ENCODE measurements around the gene NFIX. TPM values are rescaled to one million over a fixed set of nuclear protein-coding genes. Genes with fewer than 3 reads are reported as not detected.
A peak's percentile ranks its signal among the peaks of the same experiment; 100 is the strongest.

Gene NFIX
- total and polyA plus RNA-seq, 9 of the 15 experiments (the other 6 are each of a cell fraction or from before 2014, with no cell fraction given) = 0.28 to 26.8 (median 5.4) TPM

DNA sequence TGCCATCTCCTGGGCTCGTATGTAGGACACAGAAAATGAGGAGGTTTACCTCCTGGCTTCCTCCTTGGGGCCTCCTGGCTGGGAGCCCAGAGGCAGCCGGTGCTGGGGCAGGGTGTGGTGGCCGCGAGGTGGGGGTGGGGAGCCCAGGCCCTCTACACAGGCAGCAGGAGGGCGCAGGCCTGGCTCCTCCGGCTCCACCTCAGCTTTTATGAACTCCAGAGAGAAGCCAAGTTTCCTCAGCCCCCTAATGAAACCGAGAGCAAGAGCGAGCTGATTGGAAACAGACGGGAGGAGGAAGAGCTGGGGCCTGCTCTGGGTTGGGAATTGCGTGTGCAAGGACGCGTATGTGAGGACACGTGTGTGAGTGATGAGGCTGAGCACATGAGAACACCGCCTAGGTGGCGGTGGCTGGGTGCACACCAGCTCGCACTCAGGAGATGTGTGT is 84.3 kb downstream of the NFIX start (continued):
- peak; percentile 81; the same call in 1 of the 2 replicates for TF ChIP-seq CTBP1 (IDR thresholded peaks at IDR 0.05; ENCODE audit: borderline replicate concordance)
- TF ChIP-seq ZNF398 (CRISPR knock-in tag; IDR thresholded peaks at IDR 0.05) = no peak
- TF ChIP-seq MECOM (CRISPR knock-in tag; IDR thresholded peaks at IDR 0.05) = 0 out of 2 replicates have a peak, but pooled peaks have one; percentile 40
- peak; percentile 37; the same call in 1 of the 2 replicates for TF ChIP-seq FOXJ2 (tag; IDR thresholded peaks at IDR 0.05)
- peak; percentile 63 for TF ChIP-seq POLR2G (IDR thresholded peaks at IDR 0.05; ENCODE audit: low read depth, low read length)
- TF ChIP-seq, protein P1, sequence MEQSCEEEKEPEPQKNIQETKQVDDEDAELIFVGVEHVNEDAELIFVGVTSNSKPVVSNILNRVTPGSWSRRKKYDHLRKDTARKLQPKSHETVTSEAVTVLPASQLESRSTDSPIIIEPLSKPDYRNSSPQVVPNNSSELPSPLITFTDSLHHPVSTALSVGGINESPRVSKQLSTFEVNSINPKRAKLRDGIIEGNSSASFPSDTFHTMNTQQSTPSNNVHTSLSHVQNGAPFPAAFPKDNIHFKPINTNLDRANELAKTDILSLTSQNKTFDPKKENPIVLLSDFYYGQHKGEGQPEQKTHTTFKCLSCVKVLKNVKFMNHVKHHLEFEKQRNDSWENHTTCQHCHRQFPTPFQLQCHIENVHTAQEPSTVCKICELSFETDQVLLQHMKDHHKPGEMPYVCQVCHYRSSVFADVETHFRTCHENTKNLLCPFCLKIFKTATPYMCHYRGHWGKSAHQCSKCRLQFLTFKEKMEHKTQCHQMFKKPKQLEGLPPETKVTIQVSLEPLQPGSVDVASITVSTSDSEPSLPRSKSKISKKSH (CRISPR knock-in tag; IDR thresholded peaks at IDR 0.05) = no peak
- 0 out of 2 replicates have a peak, but pooled peaks have one; percentile 16 for TF ChIP-seq ELF4 (CRISPR knock-in tag; IDR thresholded peaks at IDR 0.05)
- TF ChIP-seq ARNT (IDR thresholded peaks at IDR 0.05) = 0 out of 4 replicates have a peak, but pooled peaks of 1 of the 2 experiments have one; percentile 21
- no peak for TF ChIP-seq CREM (IDR thresholded peaks at IDR 0.05; ENCODE audit: low read depth)
- peak; percentile 93 for TF ChIP-seq NFIC (IDR thresholded peaks at IDR 0.05)
- TF ChIP-seq, protein P2, sequence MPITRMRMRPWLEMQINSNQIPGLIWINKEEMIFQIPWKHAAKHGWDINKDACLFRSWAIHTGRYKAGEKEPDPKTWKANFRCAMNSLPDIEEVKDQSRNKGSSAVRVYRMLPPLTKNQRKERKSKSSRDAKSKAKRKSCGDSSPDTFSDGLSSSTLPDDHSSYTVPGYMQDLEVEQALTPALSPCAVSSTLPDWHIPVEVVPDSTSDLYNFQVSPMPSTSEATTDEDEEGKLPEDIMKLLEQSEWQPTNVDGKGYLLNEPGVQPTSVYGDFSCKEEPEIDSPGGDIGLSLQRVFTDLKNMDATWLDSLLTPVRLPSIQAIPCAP (CRISPR knock-in tag; IDR thresholded peaks at IDR 0.05; ENCODE audit: borderline replicate concordance) = no peak
- peak; percentile 39; the same call in 1 of the 2 replicates for TF ChIP-seq MYC (IDR thresholded peaks at IDR 0.05; ENCODE audit: low read depth, low read length)
- no peak for TF ChIP-seq MYC (CRISPR knock-in tag; IDR thresholded peaks at IDR 0.05; ENCODE audit: borderline replicate concordance, low read depth)
- TF ChIP-seq TCF3 (CRISPR knock-in tag; IDR thresholded peaks at IDR 0.05) = no peak
- TF ChIP-seq HMGN3 (IDR thresholded peaks at IDR 0.05; ENCODE audit: borderline replicate concordance, extremely low read depth, insufficient read length, low read depth, low read length) = peak; percentile 71
- TF ChIP-seq ZC3H11A (IDR thresholded peaks at IDR 0.05; ENCODE audit: low read depth, low read length) = no peak
- TF ChIP-seq POU5F1 (IDR thresholded peaks at IDR 0.05; ENCODE audit: borderline replicate concordance, low read depth, low read length, partially characterized antibody) = no peak
- TF ChIP-seq MAZ (CRISPR knock-in tag; conservative IDR thresholded peaks at IDR 0.05 in 1 of 2, IDR thresholded peaks at IDR 0.05 in 1 of 2) = peak in 1 of 2 experiments; percentile 42; a peak in 2 of 4 replicates
- TF ChIP-seq GABPB2 (CRISPR knock-in tag; conservative IDR thresholded peaks at IDR 0.05) = no peak
- no peak for TF ChIP-seq HDAC3 (IDR thresholded peaks at IDR 0.05; ENCODE audit: borderline replicate concordance, partially characterized antibody)
- TF ChIP-seq ZNF311 (CRISPR knock-in tag; IDR thresholded peaks at IDR 0.05) = no peak
- peak in 1 of 2 experiments; percentile 53; a peak in 1 of 4 replicates for TF ChIP-seq FOXK2 (conservative IDR thresholded peaks at IDR 0.05 in 1 of 2, IDR thresholded peaks at IDR 0.05 in 1 of 2; ENCODE audit: low read depth in 2 of 2)
- peak; percentile 68; the same call in 1 of the 2 replicates for TF ChIP-seq DMBX1 (CRISPR knock-in tag; IDR thresholded peaks at IDR 0.05; ENCODE audit: borderline replicate concordance)
- peak; percentile 28; the same call in 1 of the 2 replicates for TF ChIP-seq ATF7 (IDR thresholded peaks at IDR 0.05)
- no peak for TF ChIP-seq KDM5B (IDR thresholded peaks at IDR 0.05; ENCODE audit: insufficient replicate concordance, low read depth, low read length)
